Fibroblast of villous mesenchyme (primary cell): ENCODE measurements around the gene BCAT1. TPM values are rescaled to one million over a fixed set of nuclear protein-coding genes. Genes with fewer than 3 reads are reported as not detected.

Experiments
- DNase-seq: peaks from one replicate; pipeline ENCODE4 v3.0.0-alpha.2; 2010; ENCODE audit warnings: low read depth
- H3K4me3 ChIP-seq: 2 replicates; pipeline ENCODE4 v1.5.1; 2011; ENCODE audit warnings: low read depth, mild to moderate bottlenecking, low read length
- CTCF ChIP-seq: IDR thresholded peaks from 2 replicates; pipeline ENCODE4 v1.5.1; 2012; ENCODE audit warnings: low read depth, mild to moderate bottlenecking, low read length; ENCODE audit not compliant: insufficient read depth
- total RNA-seq: library from RNA; depleted of rRNA; stranded (reverse); fragments of >200 nt; gene quantifications from 2 replicates; pipeline ENCODE4 v1.2.3, GENCODE V29; 2012

The BCAT1 gene
- total RNA-seq, 1 donor, result 199 TPM

DNA sequence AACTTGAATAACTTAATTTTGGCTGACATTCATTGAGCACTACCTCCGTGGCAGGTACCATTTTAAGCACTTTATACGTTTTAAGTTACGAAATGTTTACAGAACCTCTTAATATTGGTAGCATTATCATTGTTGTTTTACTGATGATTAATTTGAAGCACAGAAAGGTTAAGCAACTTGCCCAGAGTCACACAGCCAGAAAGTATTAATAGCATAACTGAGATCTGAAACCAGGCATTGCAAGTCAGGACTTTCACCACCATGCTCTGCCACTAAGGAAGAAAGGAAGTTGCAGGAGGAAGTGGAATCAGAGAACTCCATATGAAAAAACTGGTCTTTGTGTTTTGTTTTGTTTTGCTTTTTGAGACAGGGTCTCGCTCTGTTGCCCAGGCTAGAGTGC, 28.2 kb upstream of the BCAT1 start:
- no peak for DNase-seq
- no peak for TF ChIP-seq CTCF
- H3K4me3 ChIP-seq, result no peak overlapping the region

GRCh38 chr12:24975425-24975824, 26.5 kb upstream of the BCAT1 start:
- H3K4me3 ChIP-seq, result no peak overlapping the region
- peak; percentile 72 for DNase-seq
- TF ChIP-seq CTCF, result no peak

- no peak for DNase-seq
- TF ChIP-seq CTCF, result no peak
- no peak overlapping the region for H3K4me3 ChIP-seq
Measured at GRCh38 chr12:24974216-24974615, 25.3 kb upstream of the BCAT1 start.

GRCh38 chr12:24972078-24972477, 23.2 kb upstream of the BCAT1 start:
- no peak for TF ChIP-seq CTCF
- H3K4me3 ChIP-seq, result no peak overlapping the region
- DNase-seq, result no peak

DNA sequence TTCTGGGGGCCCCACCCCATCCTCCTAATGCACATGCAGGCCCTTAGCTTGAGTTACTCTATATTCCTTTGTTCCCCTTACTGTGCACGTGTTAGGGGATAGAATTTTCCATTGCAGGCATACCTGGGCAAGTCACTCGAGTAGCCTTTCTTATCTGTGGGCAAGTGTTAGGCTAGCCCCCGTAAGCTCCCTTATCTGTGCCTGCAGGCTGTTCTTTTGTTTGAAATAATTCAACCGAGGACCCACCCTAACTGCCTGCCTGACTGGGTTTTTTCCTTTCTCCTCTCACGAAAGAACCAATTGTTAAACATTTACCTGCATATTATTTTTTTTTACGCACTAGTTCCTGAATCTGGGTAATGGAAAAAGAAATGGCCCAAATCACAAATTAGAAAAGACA, 21.3 kb upstream of the BCAT1 start:
- TF ChIP-seq CTCF, result no peak
- H3K4me3 ChIP-seq, result no peak overlapping the region
- DNase-seq, result no peak

GRCh38 chr12:24966951-24967564, 18.2 kb upstream of the BCAT1 start:
- DNase-seq, result no peak
- no peak overlapping the region for H3K4me3 ChIP-seq
- no peak for TF ChIP-seq CTCF

- no peak for DNase-seq
Measured at GRCh38 chr12:24964342-24964741, 15.4 kb upstream of the BCAT1 start.

More at GRCh38 chr12:24964342-24964741, 15.4 kb upstream of the BCAT1 start:
- TF ChIP-seq CTCF, result no peak
- H3K4me3 ChIP-seq, result no peak overlapping the region
